ENCODE measurements around the gene GPR3. TPM values are rescaled to one million over a fixed set of nuclear protein-coding genes. Genes with fewer than 3 reads are reported as not detected.
"Not testable (repeated sequence)": the region's sequence is repeated elsewhere in the genome, so short reads cannot be mapped to it uniquely, and the experiment has no call there.

GPR3 gene
- polyA plus RNA-seq, 4 donors: 0.15 to 0.36 TPM; not detected in 2

GRCh38 chr1:27405074-27405473 lies 12.7 kb downstream of the GPR3 start:
- peaks cover 0 to 17% (median 0%) of the 10 kb centered on the region in 3 donors for H3K4me1 ChIP-seq (ENCODE audit: control insufficient read depth in 3 of 3, insufficient read depth in 2 of 3, low read depth in 1 of 3, low read length in 2 of 3)
- peaks cover 16 to 76% (median 17%) of the 10 kb centered on the region in 3 donors for H3K36me3 ChIP-seq (ENCODE audit: control insufficient read depth in 3 of 3, insufficient read depth in 2 of 3, low read depth in 1 of 3, low read length in 3 of 3)
- no peak overlapping the region for H3K4me3 ChIP-seq (ENCODE audit: low read depth in 1 of 3, low read length in 3 of 3)
- 76 to 83% (median 78%) methylated on average over 13 of the region's 13 CpGs for WGBS, 3 donors
- FAIRE-seq (no peak), DNase-seq (no peak)
- no peaks in the 10 kb centered on the region for H3K9me3 ChIP-seq (ENCODE audit: control insufficient read depth in 2 of 2, insufficient read depth in 1 of 2, low read depth in 1 of 2, low read length in 1 of 2)
- H3K27me3 ChIP-seq (ENCODE audit: control insufficient read depth in 3 of 3, insufficient read depth in 3 of 3, low read length in 3 of 3): no peaks in the 10 kb centered on the region
- peak overlapping the region in 1 of 3 donors; percentile 65 for H3K27ac ChIP-seq (ENCODE audit: low read depth in 1 of 3, low read length in 2 of 3)

GRCh38 chr1:27405598-27406361 lies 13.4 kb downstream of the GPR3 start:
- not testable (repeated sequence) for H3K27me3 ChIP-seq (ENCODE audit: control insufficient read depth in 3 of 3, insufficient read depth in 3 of 3, low read length in 3 of 3); FAIRE-seq; H3K9me3 ChIP-seq (ENCODE audit: control insufficient read depth in 2 of 2, insufficient read depth in 1 of 2, low read depth in 1 of 2, low read length in 1 of 2); H3K4me3 ChIP-seq (ENCODE audit: low read depth in 1 of 3, low read length in 3 of 3); DNase-seq
- peaks cover 19 to 82% (median 22%) of the 10 kb centered on the region in 3 donors for H3K36me3 ChIP-seq (ENCODE audit: control insufficient read depth in 3 of 3, insufficient read depth in 2 of 3, low read depth in 1 of 3, low read length in 3 of 3)
- 84 to 91% (median 89%) methylated on average over 14 to 17 of the region's 18 CpGs for WGBS, 3 donors
- H3K4me1 ChIP-seq (ENCODE audit: control insufficient read depth in 3 of 3, insufficient read depth in 2 of 3, low read depth in 1 of 3, low read length in 2 of 3): peaks cover 0 to 12% (median 0%) of the 10 kb centered on the region in 3 donors
- peak overlapping the region in 1 of 3 donors; percentile 2 for H3K27ac ChIP-seq (ENCODE audit: low read depth in 1 of 3, low read length in 2 of 3)

GRCh38 chr1:27406362-27406680 lies 13.9 kb downstream of the GPR3 start:
- Histone ChIP-seq H3K9me3 (ENCODE audit: control insufficient read depth in 2 of 2, insufficient read depth in 1 of 2, low read depth in 1 of 2, low read length in 1 of 2) (no peaks in the 10 kb centered on the region), H3K36me3 (ENCODE audit: control insufficient read depth in 3 of 3, insufficient read depth in 2 of 3, low read depth in 1 of 3, low read length in 3 of 3) (peaks cover 22 to 85% (median 27%) of the 10 kb centered on the region in 3 donors), H3K4me1 (ENCODE audit: control insufficient read depth in 3 of 3, insufficient read depth in 2 of 3, low read depth in 1 of 3, low read length in 2 of 3) (peaks cover 0 to 12% (median 0%) of the 10 kb centered on the region in 3 donors), H3K27ac (ENCODE audit: low read depth in 1 of 3, low read length in 2 of 3) (peak overlapping the region in 1 of 3 donors; percentile 2), H3K27me3 (ENCODE audit: control insufficient read depth in 3 of 3, insufficient read depth in 3 of 3, low read length in 3 of 3) (no peaks in the 10 kb centered on the region), H3K4me3 (ENCODE audit: low read depth in 1 of 3, low read length in 3 of 3) (no peak overlapping the region)
- DNase-seq: no peak
- FAIRE-seq: no peak
- WGBS, 3 donors: 86 to 94% (median 93%) methylated on average over 4 of the region's 4 CpGs

GRCh38 chr1:27406791-27407190 lies 14.4 kb downstream of the GPR3 start:
- DNase-seq; FAIRE-seq; H3K4me3 ChIP-seq (ENCODE audit: low read depth in 1 of 3, low read length in 3 of 3); H3K9me3 ChIP-seq (ENCODE audit: control insufficient read depth in 2 of 2, insufficient read depth in 1 of 2, low read depth in 1 of 2, low read length in 1 of 2); H3K27me3 ChIP-seq (ENCODE audit: control insufficient read depth in 3 of 3, insufficient read depth in 3 of 3, low read length in 3 of 3); H3K27ac ChIP-seq (ENCODE audit: low read depth in 1 of 3, low read length in 2 of 3): not testable (repeated sequence)
- Histone ChIP-seq H3K4me1 (ENCODE audit: control insufficient read depth in 3 of 3, insufficient read depth in 2 of 3, low read depth in 1 of 3, low read length in 2 of 3) (peaks cover 0 to 12% (median 0%) of the 10 kb centered on the region in 3 donors), H3K36me3 (ENCODE audit: control insufficient read depth in 3 of 3, insufficient read depth in 2 of 3, low read depth in 1 of 3, low read length in 3 of 3) (peaks cover 23 to 87% (median 27%) of the 10 kb centered on the region in 3 donors)
- 88 to 97% (median 95%) methylated on average over 2 of the region's 2 CpGs for WGBS, 3 donors

- DNase-seq: no peak
- H3K36me3 ChIP-seq (ENCODE audit: control insufficient read depth in 3 of 3, insufficient read depth in 2 of 3, low read depth in 1 of 3, low read length in 3 of 3): peaks cover 29 to 87% (median 33%) of the 10 kb centered on the region in 3 donors
- H3K27ac ChIP-seq (ENCODE audit: low read depth in 1 of 3, low read length in 2 of 3): no peak overlapping the region
- H3K27me3 ChIP-seq (ENCODE audit: control insufficient read depth in 3 of 3, insufficient read depth in 3 of 3, low read length in 3 of 3): no peaks in the 10 kb centered on the region
- no peak overlapping the region for H3K4me3 ChIP-seq (ENCODE audit: low read depth in 1 of 3, low read length in 3 of 3)
- no peaks in the 10 kb centered on the region for H3K9me3 ChIP-seq (ENCODE audit: control insufficient read depth in 2 of 2, insufficient read depth in 1 of 2, low read depth in 1 of 2, low read length in 1 of 2)
- FAIRE-seq: no peak
- 95 to 96% (median 96%) methylated on average over 9 of the region's 9 CpGs for WGBS, 3 donors
- H3K4me1 ChIP-seq (ENCODE audit: control insufficient read depth in 3 of 3, insufficient read depth in 2 of 3, low read depth in 1 of 3, low read length in 2 of 3): peaks cover 0 to 6% (median 0%) of the 10 kb centered on the region in 3 donors
Measured at GRCh38 chr1:27408151-27408550, 15.7 kb downstream of the GPR3 start.

- no peak for DNase-seq
- FAIRE-seq: no peak
- H3K4me1 ChIP-seq (ENCODE audit: control insufficient read depth in 3 of 3, insufficient read depth in 2 of 3, low read depth in 1 of 3, low read length in 2 of 3): no peaks in the 10 kb centered on the region
- H3K9me3 ChIP-seq (ENCODE audit: control insufficient read depth in 2 of 2, insufficient read depth in 1 of 2, low read depth in 1 of 2, low read length in 1 of 2): no peaks in the 10 kb centered on the region
- H3K4me3 ChIP-seq (ENCODE audit: low read depth in 1 of 3, low read length in 3 of 3): no peak overlapping the region
- peaks cover 34 to 90% (median 45%) of the 10 kb centered on the region in 3 donors for H3K36me3 ChIP-seq (ENCODE audit: control insufficient read depth in 3 of 3, insufficient read depth in 2 of 3, low read depth in 1 of 3, low read length in 3 of 3)
- H3K27me3 ChIP-seq (ENCODE audit: control insufficient read depth in 3 of 3, insufficient read depth in 3 of 3, low read length in 3 of 3): no peaks in the 10 kb centered on the region
- H3K27ac ChIP-seq (ENCODE audit: low read depth in 1 of 3, low read length in 2 of 3): no peak overlapping the region
- 93 to 95% (median 93%) methylated on average over 11 of the region's 11 CpGs for WGBS, 3 donors
Measured at GRCh38 chr1:27409669-27410068, 17.2 kb downstream of the GPR3 start.

- peaks cover 34 to 87% (median 48%) of the 10 kb centered on the region in 3 donors for H3K36me3 ChIP-seq (ENCODE audit: control insufficient read depth in 3 of 3, insufficient read depth in 2 of 3, low read depth in 1 of 3, low read length in 3 of 3)
Measured at GRCh38 chr1:27410709-27411108, 18.3 kb downstream of the GPR3 start.

GRCh38 chr1:27412502-27412901 lies 20.1 kb downstream of the GPR3 start:
- DNase-seq: no peak
- no peak overlapping the region for H3K27ac ChIP-seq (ENCODE audit: low read depth in 1 of 3, low read length in 2 of 3)
- WGBS, 3 donors: 92 to 93% (median 93%) methylated on average over 4 of the region's 4 CpGs
- H3K4me1 ChIP-seq (ENCODE audit: control insufficient read depth in 3 of 3, insufficient read depth in 2 of 3, low read depth in 1 of 3, low read length in 2 of 3): peaks cover 0 to 2% (median 0%) of the 10 kb centered on the region in 3 donors
- no peak overlapping the region for H3K4me3 ChIP-seq (ENCODE audit: low read depth in 1 of 3, low read length in 3 of 3)
- H3K36me3 ChIP-seq (ENCODE audit: control insufficient read depth in 3 of 3, insufficient read depth in 2 of 3, low read depth in 1 of 3, low read length in 3 of 3): peaks cover 30 to 74% (median 49%) of the 10 kb centered on the region in 3 donors
- FAIRE-seq: no peak
- no peaks in the 10 kb centered on the region for H3K9me3 ChIP-seq (ENCODE audit: control insufficient read depth in 2 of 2, insufficient read depth in 1 of 2, low read depth in 1 of 2, low read length in 1 of 2)
- H3K27me3 ChIP-seq (ENCODE audit: control insufficient read depth in 3 of 3, insufficient read depth in 3 of 3, low read length in 3 of 3): no peaks in the 10 kb centered on the region

More at GRCh38 chr1:27410709-27411108, 18.3 kb downstream of the GPR3 start:
- H3K27ac ChIP-seq (ENCODE audit: low read depth in 1 of 3, low read length in 2 of 3): no peak overlapping the region
- FAIRE-seq (no peak), DNase-seq (no peak)
- H3K27me3 ChIP-seq (ENCODE audit: control insufficient read depth in 3 of 3, insufficient read depth in 3 of 3, low read length in 3 of 3): no peaks in the 10 kb centered on the region
- H3K4me1 ChIP-seq (ENCODE audit: control insufficient read depth in 3 of 3, insufficient read depth in 2 of 3, low read depth in 1 of 3, low read length in 2 of 3): no peaks in the 10 kb centered on the region
- H3K9me3 ChIP-seq (ENCODE audit: control insufficient read depth in 2 of 2, insufficient read depth in 1 of 2, low read depth in 1 of 2, low read length in 1 of 2): no peaks in the 10 kb centered on the region
- no peak overlapping the region for H3K4me3 ChIP-seq (ENCODE audit: low read depth in 1 of 3, low read length in 3 of 3)
- WGBS, 3 donors: 80 to 88% (median 84%) methylated on average over 2 of the region's 2 CpGs
